ENCODE measurements around the gene MRPL12.
A peak's percentile ranks its signal among the peaks of the same experiment; 100 is the strongest.

Gene MRPL12

GRCh38 chr17:81683584-81684441, 19.4 kb upstream of the MRPL12 start, which contains the start of the genes ARL16 and HGS (continued):
- TF ChIP-seq WT1 (tag by site-specific recombination; IDR thresholded peaks at IDR 0.05) (no peak; the same call in 1 of the 2 replicates), ZBTB49 (tag by site-specific recombination; IDR thresholded peaks at IDR 0.05; ENCODE audit: low read depth) (no peak), HIC1 (tag by site-specific recombination; IDR thresholded peaks at IDR 0.05) (no peak), ZNF223 (tag by site-specific recombination; IDR thresholded peaks at IDR 0.05) (no peak), ZNF785 (tag by site-specific recombination; IDR thresholded peaks at IDR 0.05) (no peak), ZNF639 (tag by site-specific recombination; IDR thresholded peaks at IDR 0.05) (peak; percentile 84), ZNF239 (tag by site-specific recombination; IDR thresholded peaks at IDR 0.05) (no peak), ZNF521 (tag by site-specific recombination; IDR thresholded peaks at IDR 0.05) (no peak), ZNF366 (tag by site-specific recombination; conservative IDR thresholded peaks at IDR 0.05) (no peak), ZBTB48 (tag by site-specific recombination; IDR thresholded peaks at IDR 0.05) (no peak), ZBTB26 (tag by site-specific recombination; optimal IDR thresholded peaks at IDR 0.05) (peak; percentile 99), ZNF692 (tag by site-specific recombination; IDR thresholded peaks at IDR 0.05) (0 out of 2 replicates have a peak, but pooled peaks have one; percentile 16), ZFHX2 (tag by site-specific recombination; conservative IDR thresholded peaks at IDR 0.05) (0 out of 2 replicates have a peak, but pooled peaks have one; percentile 4), ZNF610 (tag by site-specific recombination; IDR thresholded peaks at IDR 0.05; ENCODE audit: borderline replicate concordance) (no peak), REPIN1 (tag by site-specific recombination; IDR thresholded peaks at IDR 0.05; ENCODE audit: low read depth) (no peak), ZBTB10 (tag by site-specific recombination; IDR thresholded peaks at IDR 0.05) (peak; percentile 96), ZNF624 (tag by site-specific recombination; IDR thresholded peaks at IDR 0.05) (no peak), CTCF (tag by site-specific recombination; IDR thresholded peaks at IDR 0.05) (no peak), AEBP2 (tag by site-specific recombination; IDR thresholded peaks at IDR 0.05; ENCODE audit: borderline replicate concordance) (no peak), ZNF391 (tag by site-specific recombination; IDR thresholded peaks at IDR 0.05; ENCODE audit: borderline replicate concordance, low read depth) (0 out of 2 replicates have a peak, but pooled peaks have one; percentile 16), ZNF416 (tag by site-specific recombination; IDR thresholded peaks at IDR 0.05) (no peak)

Data from HEK293 (cell line).